GM19468 (cell line): ENCODE measurements around the gene BIRC5.
"Not testable (repeated sequence)": the region's sequence is repeated elsewhere in the genome, so short reads cannot be mapped to it uniquely, and the experiment has no call there.

ENCODE experiments used
- ATAC-seq: cut with Tn5 transposase; IDR thresholded peaks from one replicate; pipeline ENCODE4 v1.9.1; 2021; ENCODE audit warnings: mild to moderate bottlenecking, moderate library complexity, moderate number of reproducible peaks; ENCODE audit not compliant: unreplicated experiment; ENCODE audit errors: extremely low read depth

BIRC5 gene

GRCh38 chr17:78214016-78214705 lies at the start of gene BIRC5:
BIRC5 (plus strand) TSS chr17:78214253; CDS start chr17:78214317, 64 bp downstream.
- peak; percentile 32 for ATAC-seq

GRCh38 chr17:78164748-78165607 lies 49.1 kb upstream of the BIRC5 start:
- ATAC-seq = no peak

- ATAC-seq = no peak
Observed at GRCh38 chr17:78166416-78166815, 47.6 kb upstream of the BIRC5 start.

GRCh38 chr17:78168242-78168902 lies 45.7 kb upstream of the BIRC5 start, which contains the start of gene SYNGR2:
SYNGR2 (plus strand) TSS chr17:78168581; CDS start chr17:78168617, 36 bp downstream.
- no peak for ATAC-seq

GRCh38 chr17:78168903-78169793 lies 44.9 kb upstream of the BIRC5 start:
- no peak for ATAC-seq

- no peak for ATAC-seq
Observed at GRCh38 chr17:78170692-78171590, 43.1 kb upstream of the BIRC5 start.

GRCh38 chr17:78171591-78172248 lies 42.3 kb upstream of the BIRC5 start:
- not testable (repeated sequence) for ATAC-seq

GRCh38 chr17:78172249-78173051 lies 41.6 kb upstream of the BIRC5 start:
- ATAC-seq = no peak

- ATAC-seq = no peak
Observed at GRCh38 chr17:78173097-78173715, 40.8 kb upstream of the BIRC5 start.

- no peak for ATAC-seq
Observed at GRCh38 chr17:78174346-78174869, 39.6 kb upstream of the BIRC5 start.

GRCh38 chr17:78174870-78175642 lies 39.0 kb upstream of the BIRC5 start:
- ATAC-seq = no peak

GRCh38 chr17:78175643-78175981 lies 38.4 kb upstream of the BIRC5 start:
- ATAC-seq = no peak

- peak; percentile 24 for ATAC-seq
Observed at GRCh38 chr17:78176548-78177025, 37.5 kb upstream of the BIRC5 start.

GRCh38 chr17:78179372-78179771 lies 34.7 kb upstream of the BIRC5 start:
- no peak for ATAC-seq

GRCh38 chr17:78180083-78180482 lies 34.0 kb upstream of the BIRC5 start:
- no peak for ATAC-seq

GRCh38 chr17:78180508-78180907 lies 33.5 kb upstream of the BIRC5 start:
- ATAC-seq = no peak
